HFF-Myc (cell line): ENCODE measurements around the gene GLDC.
"Not testable (repeated sequence)": the region's sequence is repeated elsewhere in the genome, so short reads cannot be mapped to it uniquely, and the experiment has no call there.

Source experiments
- DNase-seq: peaks from one replicate; pipeline ENCODE4 v3.0.0-alpha.2; 2011; ENCODE audit warnings: low read depth; ENCODE audit errors: extremely low read depth
- H3K4me3 ChIP-seq: replicated peaks from 2 replicates; pipeline ENCODE4 v1.5.1; 2011; ENCODE audit warnings: low read depth, mild to moderate bottlenecking, control low read depth, low read length
- CTCF ChIP-seq: IDR thresholded peaks from 2 replicates; pipeline ENCODE4 v1.5.1; 2012; ENCODE audit warnings: mild to moderate bottlenecking, low read depth, low read length, control low read depth; ENCODE audit errors: missing control alignments

Gene GLDC

GRCh38 chr9:6645355-6646292 lies at the start of gene GLDC:
Gene GLDC (minus strand): TSS chr9:6645729. CDS start chr9:6645499, 230 bp downstream.
- peak within 1 kb of the TSS; percentile 20; the same call in 1 of the 2 replicates for H3K4me3 ChIP-seq
- DNase-seq = no peak

GRCh38 chr9:6692881-6693361 lies 47.4 kb upstream of the GLDC start:
- no peak for TF ChIP-seq CTCF
- H3K4me3 ChIP-seq = no peak overlapping the region
- no peak for DNase-seq

More at GRCh38 chr9:6645355-6646292, at the start of gene GLDC:
- TF ChIP-seq CTCF = no peak

GRCh38 chr9:6692433-6692832 lies 46.9 kb upstream of the GLDC start:
- no peak for DNase-seq
- TF ChIP-seq CTCF = no peak
- H3K4me3 ChIP-seq = no peak overlapping the region

GRCh38 chr9:6690675-6691070 lies 45.1 kb upstream of the GLDC start:
- H3K4me3 ChIP-seq, DNase-seq: not testable (repeated sequence)

GRCh38 chr9:6689893-6690674 lies 44.6 kb upstream of the GLDC start:
- no peak for TF ChIP-seq CTCF
- DNase-seq = no peak
- no peak overlapping the region for H3K4me3 ChIP-seq

- H3K4me3 ChIP-seq = no peak overlapping the region
- no peak for DNase-seq
Observed at GRCh38 chr9:6687180-6687579, 41.7 kb upstream of the GLDC start.

More at GRCh38 chr9:6687180-6687579, 41.7 kb upstream of the GLDC start:
- no peak for TF ChIP-seq CTCF
